H9 (cell line): ENCODE results near the gene CDC37. TPM values are rescaled to one million over a fixed set of nuclear protein-coding genes. Genes with fewer than 3 reads are reported as not detected.

Experiments used
- DNase-seq: peaks from one replicate; pipeline ENCODE4 v3.0.0-alpha.2; 2017
- H2AFZ ChIP-seq: one replicate; pipeline ENCODE4 v1.6.1; 2013; ENCODE audit warnings: mild to moderate bottlenecking, low read length, control low read depth, moderate library complexity
- H2AK5ac ChIP-seq: 2 replicates; pipeline ENCODE4 v1.6.1; 2013; ENCODE audit warnings: low read length, control low read depth, mixed read lengths; ENCODE audit not compliant: insufficient read length
- H2BK120ac ChIP-seq: one replicate; pipeline ENCODE4 v1.6.1; 2013; ENCODE audit warnings: low read depth, mild to moderate bottlenecking, low read length, control low read depth, inconsistent platforms; ENCODE audit not compliant: poor library complexity, severe bottlenecking
- H2BK12ac ChIP-seq: 2 replicates; pipeline ENCODE4 v1.6.1; 2013; ENCODE audit warnings: low read length, control low read depth, mixed read lengths, low read depth; ENCODE audit not compliant: insufficient read length
- H2BK15ac ChIP-seq: 2 replicates; pipeline ENCODE4 v1.6.1; 2013; ENCODE audit warnings: low read depth, low read length, control low read depth
- H2BK20ac ChIP-seq: one replicate; pipeline ENCODE4 v1.6.1; 2013; ENCODE audit warnings: low read depth, mild to moderate bottlenecking, low read length, control low read depth, inconsistent platforms; ENCODE audit not compliant: poor library complexity, severe bottlenecking
- H2BK5ac ChIP-seq: 2 replicates; pipeline ENCODE4 v1.6.1; 2013; ENCODE audit warnings: low read length, control low read depth, mixed read lengths; ENCODE audit not compliant: insufficient read length
- H3K14ac ChIP-seq: 2 replicates; pipeline ENCODE4 v1.6.1; 2013; ENCODE audit warnings: low read length, control low read depth; ENCODE audit not compliant: insufficient read depth
- H3K18ac ChIP-seq: 2 replicates; pipeline ENCODE4 v1.6.1; 2013; ENCODE audit warnings: low read depth, mild to moderate bottlenecking, mixed read lengths, low read length, control low read depth; ENCODE audit not compliant: insufficient read length
- H3K23ac ChIP-seq: 2 replicates; pipeline ENCODE4 v1.6.1; 2013; ENCODE audit warnings: low read length, control low read depth, mixed read lengths, low read depth; ENCODE audit not compliant: insufficient read length
- H3K23me2 ChIP-seq: 2 replicates; pipeline ENCODE4 v1.6.1; 2013; ENCODE audit warnings: low read depth, mild to moderate bottlenecking, mixed read lengths, low read length, control low read depth; ENCODE audit not compliant: insufficient read length, poor library complexity, severe bottlenecking
- H3K27ac ChIP-seq: 2 replicates; pipeline ENCODE4 v1.5.1; 2013; ENCODE audit warnings: low read length, control low read depth, mixed read lengths, low read depth; ENCODE audit not compliant: insufficient read length
- H3K27me3 ChIP-seq: 2 replicates; pipeline ENCODE4 v1.6.1; 2013; ENCODE audit warnings: low read length, control low read depth, inconsistent platforms; ENCODE audit not compliant: insufficient read depth
- H3K4ac ChIP-seq: 2 replicates; pipeline ENCODE4 v1.6.1; 2013; ENCODE audit warnings: low read depth, mild to moderate bottlenecking, control low read depth, inconsistent platforms, low read length, moderate library complexity
- H3K4me1 ChIP-seq: 2 replicates; pipeline ENCODE4 v1.6.1; 2013; ENCODE audit warnings: low read length, control low read depth, inconsistent platforms; ENCODE audit not compliant: insufficient read depth
- H3K4me2 ChIP-seq: 2 replicates; pipeline ENCODE4 v1.6.1; 2013; ENCODE audit warnings: low read length, control low read depth, mixed read lengths; ENCODE audit not compliant: insufficient read length, insufficient read depth
- H3K56ac ChIP-seq: 2 replicates; pipeline ENCODE4 v1.6.1; 2013; ENCODE audit warnings: low read depth, mild to moderate bottlenecking, mixed read lengths, low read length, control low read depth; ENCODE audit not compliant: insufficient read length
- H3K79me1 ChIP-seq: 2 replicates; pipeline ENCODE4 v1.6.1; 2013; ENCODE audit warnings: low read depth, mild to moderate bottlenecking, moderate library complexity, low read length, control low read depth, inconsistent platforms; ENCODE audit not compliant: insufficient read depth, poor library complexity, severe bottlenecking
- H3K79me2 ChIP-seq: 2 replicates; pipeline ENCODE4 v1.6.1; 2013; ENCODE audit warnings: low read length, control low read depth, inconsistent platforms; ENCODE audit not compliant: insufficient read depth
- H3K9ac ChIP-seq: 2 replicates; pipeline ENCODE4 v1.6.1; 2013; ENCODE audit warnings: low read length, control low read depth, mixed read lengths; ENCODE audit not compliant: insufficient read length; ENCODE audit errors: extremely low read depth
- H3K9me3 ChIP-seq: one replicate; pipeline ENCODE4 v1.6.1; 2013; ENCODE audit warnings: low read depth, low read length, inconsistent platforms; ENCODE audit not compliant: control insufficient read depth
- H3T11ph ChIP-seq: one replicate; pipeline ENCODE4 v1.6.1; 2013; ENCODE audit warnings: mild to moderate bottlenecking, low read length, control low read depth, inconsistent platforms
- H4K20me1 ChIP-seq: one replicate; pipeline ENCODE4 v1.6.1; 2013; ENCODE audit not compliant: control insufficient read depth, insufficient read length, insufficient read depth
- H4K5ac ChIP-seq: 2 replicates; pipeline ENCODE4 v1.6.1; 2013; ENCODE audit warnings: low read depth, mild to moderate bottlenecking, mixed read lengths, low read length, control low read depth; ENCODE audit not compliant: insufficient read length
- H4K8ac ChIP-seq: replicated peaks from 2 replicates; pipeline ENCODE4 v1.6.1; 2013; ENCODE audit warnings: low read length, control low read depth, mixed read lengths, low read depth; ENCODE audit not compliant: insufficient read length
- H4K91ac ChIP-seq: 2 replicates; pipeline ENCODE4 v1.6.1; 2013; ENCODE audit warnings: low read depth, mild to moderate bottlenecking, moderate library complexity, mixed read lengths, low read length, control low read depth; ENCODE audit not compliant: insufficient read length
- H3K27ac Mint-ChIP-seq, 3 experiments: 2 replicates in 2 of 3; 3 replicates in 1 of 3; pipeline ENCODE4 v1.8.0; 2020 to 2021; ENCODE audit warnings: mixed read lengths in 3 of 3, mild to moderate bottlenecking in 1 of 3, moderate library complexity in 1 of 3
- H3K27me3 Mint-ChIP-seq: 2 replicates; pipeline ENCODE4 v1.8.0; 2021; ENCODE audit warnings: low read depth, mild to moderate bottlenecking, moderate library complexity, mixed read lengths
- H3K36me3 Mint-ChIP-seq, 3 experiments: 2 replicates in 2 of 3; 3 replicates in 1 of 3; pipeline ENCODE4 v1.8.0; 2020 to 2021; ENCODE audit warnings: low read depth in 3 of 3, mixed read lengths in 3 of 3; ENCODE audit not compliant: insufficient read depth in 1 of 3
- H3K4me1 Mint-ChIP-seq, 2 experiments: 2 replicates each; pipeline ENCODE4 v1.8.0; 2020; ENCODE audit warnings: mixed read lengths in 2 of 2
- H3K4me3 Mint-ChIP-seq, 2 experiments: 2 replicates in 1 of 2; 3 replicates in 1 of 2; pipeline ENCODE4 v1.8.0; 2020 to 2021; ENCODE audit warnings: mild to moderate bottlenecking in 2 of 2, mixed read lengths in 2 of 2, moderate library complexity in 1 of 2
- H3K9me3 Mint-ChIP-seq, 2 experiments: 2 replicates in 1 of 2; 3 replicates in 1 of 2; pipeline ENCODE4 v1.8.0; 2020; ENCODE audit warnings: mild to moderate bottlenecking in 2 of 2, mixed read lengths in 2 of 2, moderate library complexity in 1 of 2
- WGBS: extraction: QIAGEN DNeasy Blood & Tissue Kit; methylation state at CpG from one replicate; pipeline ENCODE4 v1.1.7; 2013; ENCODE audit warnings: missing lambda C conversion rate, low lambda C conversion rate, mixed read lengths; ENCODE audit not compliant: insufficient read length; ENCODE audit errors: extremely low coverage; 5-methylcytosine and 5-hydroxymethylcytosine counted together
- total RNA-seq: library from RNA; stranded (reverse); gene quantifications from 2 replicates; pipeline ENCODE4 v1.2.1, GENCODE V29; 2021
- TF ChIP-seq, protein P1 (sequence below): fragments of 200-600 bp; sonication (generic); conservative IDR thresholded peaks from 3 replicates; pipeline ENCODE4 v1.8.0; 2021; ENCODE audit warnings: antibody characterized with exemption, mild to moderate bottlenecking

The CDC37 gene
- total RNA-seq, 1 experiment from 2014 or later: 155 TPM

DNA sequence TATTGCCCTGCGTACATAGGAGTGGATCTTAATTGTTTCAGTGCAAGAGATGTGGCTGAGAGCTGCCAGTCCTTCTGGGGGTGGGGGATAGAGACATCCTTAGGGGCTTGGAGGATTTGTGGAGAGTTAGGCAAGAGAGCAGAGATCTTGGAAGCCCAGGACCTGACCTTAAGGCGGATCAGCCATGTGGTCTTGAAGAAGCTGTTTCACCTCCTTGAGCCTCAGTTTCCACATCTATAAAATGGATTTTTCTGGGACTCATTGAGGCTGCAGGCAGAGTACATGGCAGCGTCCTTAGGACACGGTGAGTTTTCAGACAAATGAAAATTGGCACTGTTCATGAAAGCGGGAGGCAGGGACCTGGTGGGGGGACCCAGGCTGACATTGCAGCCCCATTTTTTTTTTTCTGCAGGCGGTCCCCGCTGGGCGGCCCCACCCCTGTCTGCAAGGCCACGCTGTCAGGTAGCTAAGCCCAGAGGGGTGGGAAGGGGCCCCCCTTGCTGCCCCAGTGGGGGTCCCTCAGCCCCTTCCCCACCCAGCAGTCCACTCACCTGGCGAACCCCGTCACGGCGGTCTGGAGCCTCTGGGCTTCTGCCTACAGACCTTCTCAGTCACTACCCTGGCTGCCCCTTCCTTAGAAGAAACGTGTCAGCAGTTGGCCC is 47.0 kb upstream of the CDC37 start:
- Mint-ChIP-seq H3K4me1 (peaks cover 9 to 34% of the 10 kb centered on the region in 2 experiments), H3K9me3 (no peaks in the 10 kb centered on the region), H3K27ac (peak overlapping the region in 1 of 3 experiments; percentile 22; a peak in 1 of 7 replicates), H3K36me3 (no peaks in the 10 kb centered on the region), H3K4me3 (peak overlapping the region in 1 of 2 experiments; percentile 14; a peak in 1 of 5 replicates), H3K27me3 (peaks cover 7% of the 10 kb centered on the region)
- H4K20me1 ChIP-seq: no peaks in the 10 kb centered on the region
- no peak overlapping the region for H3K4ac ChIP-seq
- no peaks in the 10 kb centered on the region for H3K79me1 ChIP-seq
- H3K27me3 ChIP-seq: no peaks in the 10 kb centered on the region
- no peaks in the 10 kb centered on the region for H3K23me2 ChIP-seq
- H2AFZ ChIP-seq: no peak overlapping the region
- H3T11ph ChIP-seq: no peak overlapping the region
- no peak overlapping the region for H2BK20ac ChIP-seq
- no peak overlapping the region for H3K4me2 ChIP-seq
- H3K56ac ChIP-seq: no peak overlapping the region
- no peaks in the 10 kb centered on the region for H3K4me1 ChIP-seq
- no peak overlapping the region for H3K27ac ChIP-seq
- H3K14ac ChIP-seq: no peak overlapping the region
- H3K9me3 ChIP-seq: no peaks in the 10 kb centered on the region
- no peaks in the 10 kb centered on the region for H3K79me2 ChIP-seq
- no peak overlapping the region for H2AK5ac ChIP-seq
- no peak overlapping the region for H2BK15ac ChIP-seq
- H2BK12ac ChIP-seq: no peak overlapping the region
- no CpG with 5 or more reads among the region's 14 CpGs for WGBS
- H3K18ac ChIP-seq: no peak overlapping the region
- no peak for DNase-seq
- no peak overlapping the region for H4K8ac ChIP-seq
- no peak overlapping the region for H2BK120ac ChIP-seq
- H3K9ac ChIP-seq: no peak overlapping the region
- TF ChIP-seq, protein P1, sequence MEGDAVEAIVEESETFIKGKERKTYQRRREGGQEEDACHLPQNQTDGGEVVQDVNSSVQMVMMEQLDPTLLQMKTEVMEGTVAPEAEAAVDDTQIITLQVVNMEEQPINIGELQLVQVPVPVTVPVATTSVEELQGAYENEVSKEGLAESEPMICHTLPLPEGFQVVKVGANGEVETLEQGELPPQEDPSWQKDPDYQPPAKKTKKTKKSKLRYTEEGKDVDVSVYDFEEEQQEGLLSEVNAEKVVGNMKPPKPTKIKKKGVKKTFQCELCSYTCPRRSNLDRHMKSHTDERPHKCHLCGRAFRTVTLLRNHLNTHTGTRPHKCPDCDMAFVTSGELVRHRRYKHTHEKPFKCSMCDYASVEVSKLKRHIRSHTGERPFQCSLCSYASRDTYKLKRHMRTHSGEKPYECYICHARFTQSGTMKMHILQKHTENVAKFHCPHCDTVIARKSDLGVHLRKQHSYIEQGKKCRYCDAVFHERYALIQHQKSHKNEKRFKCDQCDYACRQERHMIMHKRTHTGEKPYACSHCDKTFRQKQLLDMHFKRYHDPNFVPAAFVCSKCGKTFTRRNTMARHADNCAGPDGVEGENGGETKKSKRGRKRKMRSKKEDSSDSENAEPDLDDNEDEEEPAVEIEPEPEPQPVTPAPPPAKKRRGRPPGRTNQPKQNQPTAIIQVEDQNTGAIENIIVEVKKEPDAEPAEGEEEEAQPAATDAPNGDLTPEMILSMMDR: no peak
- no peak overlapping the region for H4K91ac ChIP-seq
- H4K5ac ChIP-seq: no peak overlapping the region
- no peak overlapping the region for H2BK5ac ChIP-seq
- no peak overlapping the region for H3K23ac ChIP-seq
